ENCODE data around the gene BPIFB6. TPM values are rescaled to one million over a fixed set of nuclear protein-coding genes. Genes with fewer than 3 reads are reported as not detected.

The BPIFB6 gene
- total RNA-seq, 1 donor: not detected

DNA sequence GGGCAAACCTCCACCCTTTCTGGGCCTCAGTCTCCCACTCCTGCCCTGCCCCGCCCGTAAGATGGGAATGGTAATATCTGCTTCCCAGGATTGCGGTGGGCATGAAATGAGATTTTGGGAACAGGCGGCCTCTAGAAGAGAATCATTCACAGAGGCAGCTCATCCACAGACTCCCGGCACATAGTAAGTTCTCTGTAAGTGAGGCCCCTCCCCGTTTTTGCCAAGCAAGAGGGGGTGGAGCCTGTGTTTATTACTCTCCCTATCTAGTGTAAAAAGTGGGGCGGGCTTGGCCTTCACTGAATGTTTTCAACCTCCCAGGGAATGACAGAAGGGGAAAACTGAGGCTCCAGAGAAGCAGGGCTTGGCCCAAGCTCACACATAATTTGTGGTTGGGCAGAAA, 47.3 kb upstream of the BPIFB6 start:
- H2AFZ ChIP-seq (ENCODE audit: low read length): no peak overlapping the region
- no peaks in the 10 kb centered on the region for H3K27me3 ChIP-seq (ENCODE audit: insufficient read depth, low read length)
- no peak overlapping the region for H3K4me2 ChIP-seq (ENCODE audit: insufficient read depth, low read length)
- DNase-seq (ENCODE audit: insufficient read length, low spot score, missing footprints): no peak
- no peaks in the 10 kb centered on the region for H3K9me3 ChIP-seq (ENCODE audit: low read depth, low read length)
- no peaks in the 10 kb centered on the region for H3K4me1 ChIP-seq (ENCODE audit: insufficient read depth, low read length)
- no peak overlapping the region for H3K27ac ChIP-seq (ENCODE audit: low read depth, low read length)
- H3K79me2 ChIP-seq (ENCODE audit: insufficient read depth, low read length): no peaks in the 10 kb centered on the region
- no peak overlapping the region for H3K4me3 ChIP-seq (ENCODE audit: insufficient read depth, low read length)
- no peak for TF ChIP-seq CTCF (IDR thresholded peaks at IDR 0.05; ENCODE audit: extremely low read depth, low read depth, low read length)
- H3K36me3 ChIP-seq (ENCODE audit: insufficient read depth, low read length): no peaks in the 10 kb centered on the region
- H4K20me1 ChIP-seq (ENCODE audit: insufficient read depth, low read length): no peaks in the 10 kb centered on the region

DNA sequence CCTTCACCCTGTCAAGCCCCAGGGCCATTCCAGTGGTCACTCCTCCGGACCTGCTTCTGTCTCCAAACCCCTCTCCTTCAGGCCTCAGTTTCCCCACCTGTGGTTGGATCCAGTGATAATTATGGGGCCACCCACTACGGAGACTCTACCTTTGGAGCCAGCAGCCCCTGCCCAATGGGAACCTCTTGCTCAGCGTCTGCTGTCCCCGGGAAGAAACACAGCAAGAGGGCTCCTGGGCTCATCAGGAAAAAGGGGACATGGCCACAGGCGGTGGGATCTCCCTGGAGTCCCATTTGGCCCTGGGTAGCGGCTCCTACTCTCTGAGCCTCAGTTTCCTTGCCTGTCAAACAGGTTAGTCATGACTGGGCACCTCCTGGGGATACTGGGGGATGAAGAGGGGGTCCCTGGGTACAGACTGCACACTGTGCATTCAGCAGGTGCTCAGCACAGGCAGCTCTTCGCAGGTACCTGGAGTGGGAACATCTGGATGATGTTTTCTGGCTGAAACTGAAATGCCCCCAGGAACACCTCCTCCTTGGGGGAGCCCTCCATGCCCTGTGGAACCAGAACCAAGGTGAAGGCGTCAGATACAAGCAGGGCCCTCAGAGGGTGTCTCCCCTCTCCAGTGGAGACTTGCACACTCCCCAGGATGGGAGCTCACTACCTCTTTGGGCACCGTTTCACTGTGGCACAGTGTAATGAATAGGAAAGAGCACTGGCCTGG, 46.7 kb upstream of the BPIFB6 start:
- Histone ChIP-seq H3K36me3 (ENCODE audit: insufficient read depth, low read length) (no peaks in the 10 kb centered on the region), H3K4me3 (ENCODE audit: insufficient read depth, low read length) (no peak overlapping the region), H3K27me3 (ENCODE audit: insufficient read depth, low read length) (no peaks in the 10 kb centered on the region), H3K9me3 (ENCODE audit: low read depth, low read length) (no peaks in the 10 kb centered on the region), H3K79me2 (ENCODE audit: insufficient read depth, low read length) (no peaks in the 10 kb centered on the region), H4K20me1 (ENCODE audit: insufficient read depth, low read length) (no peaks in the 10 kb centered on the region), H3K4me1 (ENCODE audit: insufficient read depth, low read length) (no peaks in the 10 kb centered on the region), H3K4me2 (ENCODE audit: insufficient read depth, low read length) (no peak overlapping the region), H2AFZ (ENCODE audit: low read length) (no peak overlapping the region), H3K27ac (ENCODE audit: low read depth, low read length) (no peak overlapping the region)
- TF ChIP-seq CTCF (IDR thresholded peaks at IDR 0.05; ENCODE audit: extremely low read depth, low read depth, low read length): no peak
- DNase-seq (ENCODE audit: insufficient read length, low spot score, missing footprints): no peak

- H3K4me3 ChIP-seq (ENCODE audit: insufficient read depth, low read length): no peak overlapping the region
- H4K20me1 ChIP-seq (ENCODE audit: insufficient read depth, low read length): no peaks in the 10 kb centered on the region
- no peak for TF ChIP-seq CTCF (IDR thresholded peaks at IDR 0.05; ENCODE audit: extremely low read depth, low read depth, low read length)
- H3K27me3 ChIP-seq (ENCODE audit: insufficient read depth, low read length): no peaks in the 10 kb centered on the region
- no peak for DNase-seq (ENCODE audit: insufficient read length, low spot score, missing footprints)
- H2AFZ ChIP-seq (ENCODE audit: low read length): no peak overlapping the region
- no peaks in the 10 kb centered on the region for H3K36me3 ChIP-seq (ENCODE audit: insufficient read depth, low read length)
- no peak overlapping the region for H3K27ac ChIP-seq (ENCODE audit: low read depth, low read length)
- no peaks in the 10 kb centered on the region for H3K79me2 ChIP-seq (ENCODE audit: insufficient read depth, low read length)
- H3K9me3 ChIP-seq (ENCODE audit: low read depth, low read length): no peaks in the 10 kb centered on the region
- H3K4me2 ChIP-seq (ENCODE audit: insufficient read depth, low read length): no peak overlapping the region
- no peaks in the 10 kb centered on the region for H3K4me1 ChIP-seq (ENCODE audit: insufficient read depth, low read length)
These were observed 45.9 kb upstream of the BPIFB6 start for GRCh38 chr20:32985596-32985995.

DNA sequence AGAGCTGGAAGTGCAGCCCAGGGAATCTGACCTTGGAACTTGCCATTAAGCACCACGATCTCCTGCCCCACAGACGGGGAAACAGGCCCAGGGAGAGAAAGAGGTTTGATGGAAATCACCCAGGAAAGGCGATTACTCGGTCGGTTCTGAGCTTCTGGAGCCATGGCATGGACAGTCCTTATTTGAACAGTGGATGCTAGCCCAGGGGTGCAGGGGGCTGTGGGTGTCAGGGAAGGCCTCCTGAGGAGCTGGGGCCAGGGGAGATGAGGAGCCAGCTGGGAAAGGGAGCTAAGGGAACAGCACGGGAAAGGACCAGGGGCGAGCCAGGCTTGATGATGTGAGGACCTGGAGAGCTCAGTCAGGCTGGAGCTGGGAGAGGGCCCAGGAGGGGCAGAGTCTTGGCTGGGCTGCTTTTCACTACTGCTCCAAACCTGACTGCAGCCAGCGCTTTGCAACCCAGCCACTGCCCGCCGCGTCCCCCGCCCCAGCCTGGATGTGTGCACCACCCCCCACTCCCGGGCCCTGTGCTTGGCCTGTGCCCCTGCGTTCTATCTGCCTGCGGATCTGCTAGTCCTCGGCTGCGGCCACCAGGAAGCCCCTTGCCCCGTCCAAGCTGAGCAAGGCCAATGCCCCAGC, 45.0 kb upstream of the BPIFB6 start:
- no peaks in the 10 kb centered on the region for H3K4me1 ChIP-seq (ENCODE audit: insufficient read depth, low read length)
- H3K27ac ChIP-seq (ENCODE audit: low read depth, low read length): no peak overlapping the region
- no peaks in the 10 kb centered on the region for H3K36me3 ChIP-seq (ENCODE audit: insufficient read depth, low read length)
- H3K4me2 ChIP-seq (ENCODE audit: insufficient read depth, low read length): no peak overlapping the region
- H3K79me2 ChIP-seq (ENCODE audit: insufficient read depth, low read length): no peaks in the 10 kb centered on the region
- H3K9me3 ChIP-seq (ENCODE audit: low read depth, low read length): no peaks in the 10 kb centered on the region
- no peak overlapping the region for H3K4me3 ChIP-seq (ENCODE audit: insufficient read depth, low read length)
- H4K20me1 ChIP-seq (ENCODE audit: insufficient read depth, low read length): no peaks in the 10 kb centered on the region
- DNase-seq (ENCODE audit: insufficient read length, low spot score, missing footprints): no peak
- no peak overlapping the region for H2AFZ ChIP-seq (ENCODE audit: low read length)
- TF ChIP-seq CTCF (IDR thresholded peaks at IDR 0.05; ENCODE audit: extremely low read depth, low read depth, low read length): no peak
- H3K27me3 ChIP-seq (ENCODE audit: insufficient read depth, low read length): peaks cover 6% of the 10 kb centered on the region

Data from osteoblast (primary cell).